ENCODE measurements around the gene METTL25B.
A peak's percentile ranks its signal among the peaks of the same experiment; 100 is the strongest.

DNA sequence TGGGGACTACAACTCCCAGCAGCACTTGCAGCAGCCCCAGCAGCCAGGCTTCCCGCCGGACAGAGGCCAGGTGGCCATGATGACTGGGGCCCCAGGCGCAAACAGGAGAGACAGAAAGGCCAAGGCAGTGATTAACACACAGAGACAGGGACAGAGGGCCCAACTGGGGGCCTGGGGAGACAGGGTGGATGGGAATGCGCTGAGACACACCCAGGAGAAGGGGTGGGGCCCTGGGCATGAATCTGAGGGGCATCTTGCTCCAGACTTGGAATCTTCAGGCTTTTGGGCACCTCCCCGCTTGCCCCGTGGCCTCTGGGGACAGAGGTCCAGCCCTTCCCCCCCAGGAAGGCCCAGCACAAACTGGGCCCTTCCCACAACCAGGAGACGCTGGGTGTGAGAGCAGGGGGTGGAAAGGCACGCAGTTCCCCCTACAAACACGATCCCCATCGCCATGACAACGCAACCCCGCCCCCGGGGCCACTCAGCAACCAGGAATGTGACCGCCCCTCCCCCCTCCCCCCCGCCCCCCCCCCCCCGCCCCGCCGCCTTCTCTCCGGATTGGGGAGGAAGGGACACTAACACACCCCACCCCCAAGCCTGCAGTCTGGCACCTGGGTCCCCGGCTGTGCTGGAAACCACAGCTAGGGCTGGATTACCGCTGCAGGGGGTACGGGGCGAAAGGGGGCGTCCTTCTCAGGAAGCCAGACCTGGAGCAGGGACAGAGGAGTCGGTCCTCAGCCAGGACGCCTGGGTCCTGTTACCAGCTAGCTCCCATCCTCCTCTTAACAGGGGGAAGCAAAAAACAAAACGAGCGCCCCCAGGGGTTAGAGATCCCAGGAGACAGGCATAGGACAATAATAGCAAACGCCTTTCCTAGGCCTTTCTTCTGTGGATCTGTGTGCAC, 18.7 kb downstream of the METTL25B start:
- no peak for TF ChIP-seq ZNF565 (CRISPR knock-in tag; conservative IDR thresholded peaks at IDR 0.05; ENCODE audit: low read depth)
- TF ChIP-seq TOX (CRISPR knock-in tag; IDR thresholded peaks at IDR 0.05; ENCODE audit: borderline replicate concordance): no peak
- TF ChIP-seq, protein P1, sequence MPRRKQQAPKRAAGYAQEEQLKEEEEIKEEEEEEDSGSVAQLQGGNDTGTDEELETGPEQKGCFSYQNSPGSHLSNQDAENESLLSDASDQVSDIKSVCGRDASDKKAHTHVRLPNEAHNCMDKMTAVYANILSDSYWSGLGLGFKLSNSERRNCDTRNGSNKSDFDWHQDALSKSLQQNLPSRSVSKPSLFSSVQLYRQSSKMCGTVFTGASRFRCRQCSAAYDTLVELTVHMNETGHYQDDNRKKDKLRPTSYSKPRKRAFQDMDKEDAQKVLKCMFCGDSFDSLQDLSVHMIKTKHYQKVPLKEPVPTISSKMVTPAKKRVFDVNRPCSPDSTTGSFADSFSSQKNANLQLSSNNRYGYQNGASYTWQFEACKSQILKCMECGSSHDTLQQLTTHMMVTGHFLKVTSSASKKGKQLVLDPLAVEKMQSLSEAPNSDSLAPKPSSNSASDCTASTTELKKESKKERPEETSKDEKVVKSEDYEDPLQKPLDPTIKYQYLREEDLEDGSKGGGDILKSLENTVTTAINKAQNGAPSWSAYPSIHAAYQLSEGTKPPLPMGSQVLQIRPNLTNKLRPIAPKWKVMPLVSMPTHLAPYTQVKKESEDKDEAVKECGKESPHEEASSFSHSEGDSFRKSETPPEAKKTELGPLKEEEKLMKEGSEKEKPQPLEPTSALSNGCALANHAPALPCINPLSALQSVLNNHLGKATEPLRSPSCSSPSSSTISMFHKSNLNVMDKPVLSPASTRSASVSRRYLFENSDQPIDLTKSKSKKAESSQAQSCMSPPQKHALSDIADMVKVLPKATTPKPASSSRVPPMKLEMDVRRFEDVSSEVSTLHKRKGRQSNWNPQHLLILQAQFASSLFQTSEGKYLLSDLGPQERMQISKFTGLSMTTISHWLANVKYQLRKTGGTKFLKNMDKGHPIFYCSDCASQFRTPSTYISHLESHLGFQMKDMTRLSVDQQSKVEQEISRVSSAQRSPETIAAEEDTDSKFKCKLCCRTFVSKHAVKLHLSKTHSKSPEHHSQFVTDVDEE (CRISPR knock-in tag; IDR thresholded peaks at IDR 0.05): no peak
- TF ChIP-seq, protein P2, sequence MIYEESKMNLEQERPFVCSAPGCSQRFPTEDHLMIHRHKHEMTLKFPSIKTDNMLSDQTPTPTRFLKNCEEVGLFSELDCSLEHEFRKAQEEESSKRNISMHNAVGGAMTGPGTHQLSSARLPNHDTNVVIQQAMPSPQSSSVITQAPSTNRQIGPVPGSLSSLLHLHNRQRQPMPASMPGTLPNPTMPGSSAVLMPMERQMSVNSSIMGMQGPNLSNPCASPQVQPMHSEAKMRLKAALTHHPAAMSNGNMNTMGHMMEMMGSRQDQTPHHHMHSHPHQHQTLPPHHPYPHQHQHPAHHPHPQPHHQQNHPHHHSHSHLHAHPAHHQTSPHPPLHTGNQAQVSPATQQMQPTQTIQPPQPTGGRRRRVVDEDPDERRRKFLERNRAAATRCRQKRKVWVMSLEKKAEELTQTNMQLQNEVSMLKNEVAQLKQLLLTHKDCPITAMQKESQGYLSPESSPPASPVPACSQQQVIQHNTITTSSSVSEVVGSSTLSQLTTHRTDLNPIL (CRISPR knock-in tag; IDR thresholded peaks at IDR 0.05; ENCODE audit: low read depth): no peak
- TF ChIP-seq BACH2 (CRISPR knock-in tag; IDR thresholded peaks at IDR 0.05; ENCODE audit: borderline replicate concordance): no peak
- TF ChIP-seq ARNTL (CRISPR knock-in tag; IDR thresholded peaks at IDR 0.05; ENCODE audit: borderline replicate concordance, low read depth): no peak
- no peak for TF ChIP-seq ZFP3 (CRISPR knock-in tag; IDR thresholded peaks at IDR 0.05)
- no peak for TF ChIP-seq PPARA (CRISPR knock-in tag; IDR thresholded peaks at IDR 0.05; ENCODE audit: borderline replicate concordance)
- no peak for TF ChIP-seq RARB (CRISPR knock-in tag; IDR thresholded peaks at IDR 0.05)
- TF ChIP-seq, protein P3, sequence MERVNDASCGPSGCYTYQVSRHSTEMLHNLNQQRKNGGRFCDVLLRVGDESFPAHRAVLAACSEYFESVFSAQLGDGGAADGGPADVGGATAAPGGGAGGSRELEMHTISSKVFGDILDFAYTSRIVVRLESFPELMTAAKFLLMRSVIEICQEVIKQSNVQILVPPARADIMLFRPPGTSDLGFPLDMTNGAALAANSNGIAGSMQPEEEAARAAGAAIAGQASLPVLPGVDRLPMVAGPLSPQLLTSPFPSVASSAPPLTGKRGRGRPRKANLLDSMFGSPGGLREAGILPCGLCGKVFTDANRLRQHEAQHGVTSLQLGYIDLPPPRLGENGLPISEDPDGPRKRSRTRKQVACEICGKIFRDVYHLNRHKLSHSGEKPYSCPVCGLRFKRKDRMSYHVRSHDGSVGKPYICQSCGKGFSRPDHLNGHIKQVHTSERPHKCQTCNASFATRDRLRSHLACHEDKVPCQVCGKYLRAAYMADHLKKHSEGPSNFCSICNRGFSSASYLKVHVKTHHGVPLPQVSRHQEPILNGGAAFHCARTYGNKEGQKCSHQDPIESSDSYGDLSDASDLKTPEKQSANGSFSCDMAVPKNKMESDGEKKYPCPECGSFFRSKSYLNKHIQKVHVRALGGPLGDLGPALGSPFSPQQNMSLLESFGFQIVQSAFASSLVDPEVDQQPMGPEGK (CRISPR knock-in tag; IDR thresholded peaks at IDR 0.05; ENCODE audit: borderline replicate concordance): peak; percentile 50; the same call in 1 of the 2 replicates
